Measurements from ENCODE around the gene MRPL36.

- TF ChIP-seq POLR2AphosphoS5 (IDR thresholded peaks at IDR 0.05; ENCODE audit: borderline replicate concordance, low read depth, low read length), result no peak
- TF ChIP-seq EZH2 (IDR thresholded peaks at IDR 0.05), result no peak
- no peak for TF ChIP-seq FOXP2 (optimal IDR thresholded peaks at IDR 0.05; ENCODE audit: control extremely low read depth, extremely low read length, insufficient read depth)
Observed at GRCh38 chr5:1846583-1846982, 46.9 kb upstream of the MRPL36 start.

All from SK-N-MC (cell line).